Measurements from ENCODE around the gene EME2. TPM values are rescaled to one million over a fixed set of nuclear protein-coding genes. Genes with fewer than 3 reads are reported as not detected.

The EME2 gene
- total and polyA plus RNA-seq, 2 experiments from 2014 or later, result 4.1 to 15.0 TPM

GRCh38 chr16:1723450-1724147 lies 49.0 kb upstream of the EME2 start:
- Mint-ChIP-seq H3K9me3 (no peaks in the 10 kb centered on the region), H3K27me3 (ENCODE audit: insufficient read depth, low read depth, poor library complexity) (peaks cover 2% of the 10 kb centered on the region), H3K27ac (no peak overlapping the region), H3K36me3 (ENCODE audit: low read depth) (peaks cover 8% of the 10 kb centered on the region; the same call in 2 of the 3 replicates), H3K4me3 (no peak overlapping the region), H3K4me1 (peaks cover 2% of the 10 kb centered on the region; the same call in 1 of the 3 replicates)
- Histone ChIP-seq H3K4me2 (no peak overlapping the region), H3K27ac (ENCODE audit: low read depth) (peak overlapping the region; percentile 29; the same call in 1 of the 2 replicates), H4K20me1 (replicated peaks; ENCODE audit: insufficient read depth) (peaks cover 3% of the 10 kb centered on the region; the same call in 1 of the 2 replicates), H3K9me2 (ENCODE audit: insufficient read depth) (no peaks in the 10 kb centered on the region), H3K36me3 (ENCODE audit: insufficient read depth) (no peaks in the 10 kb centered on the region; the same call in 1 of the 2 replicates), H3K4me1 (ENCODE audit: insufficient read depth) (no peaks in the 10 kb centered on the region), H3K4me3 (no peak overlapping the region), H3K27me3 (ENCODE audit: insufficient read depth) (no peaks in the 10 kb centered on the region), H2AFZ (no peak overlapping the region), H3F3A (replicated peaks; ENCODE audit: low read depth) (no peaks in the 10 kb centered on the region), H3K79me2 (replicated peaks; ENCODE audit: insufficient read depth) (no peaks in the 10 kb centered on the region)
- DNase-seq (ENCODE audit: low spot score) (peak; percentile 67), ATAC-seq (peak; percentile 88)
- no peak for TF ChIP-seq JUNB (IDR thresholded peaks at IDR 0.05; ENCODE audit: unreplicated experiment)
- peak; percentile 55 to 87 for TF ChIP-seq CTCF (conservative IDR thresholded peaks at IDR 0.05; ENCODE audit: low read depth in 2 of 2)
- TF ChIP-seq NANOG (IDR thresholded peaks at IDR 0.05; ENCODE audit: borderline replicate concordance), result no peak
- TF ChIP-seq STAT1 (IDR thresholded peaks at IDR 0.05; ENCODE audit: unreplicated experiment), result no peak

- H4K20me1 ChIP-seq (replicated peaks; ENCODE audit: insufficient read depth), result peaks cover 3% of the 10 kb centered on the region; the same call in 1 of the 2 replicates
- no peaks in the 10 kb centered on the region for H3K9me3 Mint-ChIP-seq
- no peak for TF ChIP-seq ZNF331 (CRISPR knock-in tag; IDR thresholded peaks at IDR 0.05; ENCODE audit: low read depth)
- TF ChIP-seq CREB1 (CRISPR knock-in tag; IDR thresholded peaks at IDR 0.05; ENCODE audit: low read depth), result no peak
- no peak for TF ChIP-seq POLR2AphosphoS5 (IDR thresholded peaks at IDR 0.05; ENCODE audit: low read depth)
- no peak for TF ChIP-seq ZNF114 (CRISPR knock-in tag; IDR thresholded peaks at IDR 0.05)
- no peak for TF ChIP-seq ZNF462 (CRISPR knock-in tag; IDR thresholded peaks at IDR 0.05)
- no peak for TF ChIP-seq EZH2 (IDR thresholded peaks at IDR 0.05; ENCODE audit: low read depth, unreplicated experiment)
- TF ChIP-seq ETS1 (IDR thresholded peaks at IDR 0.05), result no peak
- TF ChIP-seq JUNB (IDR thresholded peaks at IDR 0.05; ENCODE audit: unreplicated experiment), result no peak
- no peak for TF ChIP-seq EZH2phosphoT487 (IDR thresholded peaks at IDR 0.05; ENCODE audit: unreplicated experiment)
- TF ChIP-seq STAT1 (IDR thresholded peaks at IDR 0.05; ENCODE audit: unreplicated experiment), result no peak
- no peak for TF ChIP-seq NANOG (IDR thresholded peaks at IDR 0.05; ENCODE audit: borderline replicate concordance)
These were observed 48.1 kb upstream of the EME2 start for GRCh38 chr16:1724491-1724890.

More at GRCh38 chr16:1724491-1724890, 48.1 kb upstream of the EME2 start:
- H3K4me1 Mint-ChIP-seq, result no peaks in the 10 kb centered on the region; the same call in 2 of the 3 replicates
- Histone ChIP-seq H3K9me2 (ENCODE audit: insufficient read depth) (no peaks in the 10 kb centered on the region), H3K4me3 (no peak overlapping the region), H2AFZ (no peak overlapping the region), H3K27ac (ENCODE audit: low read depth) (no peak overlapping the region), H3K4me2 (no peak overlapping the region), H3K36me3 (ENCODE audit: insufficient read depth) (no peaks in the 10 kb centered on the region; the same call in 1 of the 2 replicates), H3K4me1 (ENCODE audit: insufficient read depth) (no peaks in the 10 kb centered on the region), H3K27me3 (ENCODE audit: insufficient read depth) (no peaks in the 10 kb centered on the region), H3F3A (replicated peaks; ENCODE audit: low read depth) (no peaks in the 10 kb centered on the region), H3K79me2 (replicated peaks; ENCODE audit: insufficient read depth) (no peaks in the 10 kb centered on the region)
- H3K36me3 Mint-ChIP-seq (ENCODE audit: low read depth), result peaks cover 11% of the 10 kb centered on the region; the same call in 2 of the 3 replicates
- DNase-seq (ENCODE audit: low spot score) (no peak), ATAC-seq (no peak)
- no peak overlapping the region for H3K27ac Mint-ChIP-seq
- no peak overlapping the region for H3K4me3 Mint-ChIP-seq
- H3K27me3 Mint-ChIP-seq (ENCODE audit: insufficient read depth, low read depth, poor library complexity), result peaks cover 2% of the 10 kb centered on the region

All from GM23338 (cell line).